Measurements from ENCODE around the gene CARTPT. TPM values are rescaled to one million over a fixed set of nuclear protein-coding genes. Genes with fewer than 3 reads are reported as not detected.

The CARTPT gene
- total and polyA plus RNA-seq, 9 of the 15 experiments (the other 6 are each of a cell fraction or from before 2014, with no cell fraction given) = not detected

- no peak for TF ChIP-seq ZBTB40 (IDR thresholded peaks at IDR 0.05)
- TF ChIP-seq ZBTB40 (CRISPR knock-in tag; IDR thresholded peaks at IDR 0.05) = no peak
- no peak for TF ChIP-seq ZNF518B (CRISPR knock-in tag; IDR thresholded peaks at IDR 0.05)
- TF ChIP-seq SMAD3 (CRISPR knock-in tag; conservative IDR thresholded peaks at IDR 0.05) = no peak
- no peak for TF ChIP-seq RBM39 (optimal IDR thresholded peaks at IDR 0.05; ENCODE audit: low read depth, low read length)
- TF ChIP-seq ZNF830 (CRISPR knock-in tag; IDR thresholded peaks at IDR 0.05) = no peak
Observed at GRCh38 chr5:71757590-71758543, 38.8 kb downstream of the CARTPT start (continued).

All from K562 (cell line).